HEK293T (cell line): ENCODE results near the gene CCDC159.
A peak's percentile ranks its signal among the peaks of the same experiment; 100 is the strongest.

Experiments used
- CTCF ChIA-PET: fragments of 350-600 bp; formaldehyde crosslinking; extraction: SDS; loops from one replicate; lab custom pipeline; 2021; ENCODE audit warnings: antibody characterized with exemption, inconsistent platforms; lab: Yijun Ruan, JAX
- POLR2A ChIA-PET: fragments of 350-600 bp; formaldehyde crosslinking; extraction: SDS; loops from one replicate; lab custom pipeline; 2020; ENCODE audit warnings: antibody characterized with exemption, inconsistent platforms; lab: Yijun Ruan, JAX
- DNase-seq: peaks from one replicate; pipeline ENCODE4 v3.0.0; 2012; ENCODE audit warnings: mixed read lengths; ENCODE audit errors: extremely low spot score
- ARNT ChIP-seq: fragments of 450-650 bp; IDR thresholded peaks from 2 replicates; pipeline ENCODE4 v1.6.1; 2017; ENCODE audit warnings: mild to moderate bottlenecking
- BHLHE40 ChIP-seq: fragments of 450-650 bp; IDR thresholded peaks from 2 replicates; pipeline ENCODE4 v1.6.1; 2016; ENCODE audit warnings: mild to moderate bottlenecking, moderate library complexity, borderline replicate concordance
- CTBP1 ChIP-seq: fragments of 450-650 bp; IDR thresholded peaks from 2 replicates; pipeline ENCODE4 v1.6.1; 2016; ENCODE audit warnings: borderline replicate concordance
- ELF4 ChIP-seq: fragments of 450-650 bp; IDR thresholded peaks from 2 replicates; pipeline ENCODE4 v1.6.1; 2017; ENCODE audit warnings: antibody characterized with exemption
- FOXA1 ChIP-seq: fragments of 450-650 bp; IDR thresholded peaks from 2 replicates; pipeline ENCODE4 v1.6.1; 2016; ENCODE audit warnings: mild to moderate bottlenecking
- FOXK2 ChIP-seq: fragments of 450-650 bp; IDR thresholded peaks from 2 replicates; pipeline ENCODE4 v1.6.1; 2016; ENCODE audit warnings: mild to moderate bottlenecking
- FOXM1 ChIP-seq: fragments of 450-650 bp; IDR thresholded peaks from 2 replicates; pipeline ENCODE4 v1.6.1; 2017; ENCODE audit warnings: mild to moderate bottlenecking, borderline replicate concordance
- HDGF ChIP-seq: fragments of 450-650 bp; IDR thresholded peaks from 2 replicates; pipeline ENCODE4 v1.6.1; 2017; ENCODE audit warnings: antibody characterized with exemption, borderline replicate concordance
- L3MBTL2 ChIP-seq: fragments of 450-650 bp; conservative IDR thresholded peaks from 2 replicates; pipeline ENCODE4 v1.6.1; 2016; ENCODE audit warnings: mild to moderate bottlenecking
- LEF1 ChIP-seq: fragments of 450-650 bp; IDR thresholded peaks from 2 replicates; pipeline ENCODE4 v1.6.1; 2017; ENCODE audit warnings: mild to moderate bottlenecking, borderline replicate concordance
- NFRKB ChIP-seq: fragments of 450-650 bp; IDR thresholded peaks from 2 replicates; pipeline ENCODE4 v1.6.1; 2016; ENCODE audit warnings: mild to moderate bottlenecking, moderate library complexity
- PKNOX1 ChIP-seq: fragments of 450-650 bp; IDR thresholded peaks from 2 replicates; pipeline ENCODE4 v1.6.1; 2016
- SP1 ChIP-seq: fragments of 450-650 bp; IDR thresholded peaks from 2 replicates; pipeline ENCODE4 v1.6.1; 2017
- SUZ12 ChIP-seq: fragments of 450-650 bp; IDR thresholded peaks from 2 replicates; pipeline ENCODE4 v1.6.1; 2016; ENCODE audit warnings: mild to moderate bottlenecking
- TARDBP ChIP-seq: fragments of 450-650 bp; IDR thresholded peaks from 2 replicates; pipeline ENCODE4 v1.6.1; 2016
- ZNF384 ChIP-seq: fragments of 450-650 bp; IDR thresholded peaks from 2 replicates; pipeline ENCODE4 v1.6.1; 2016

The CCDC159 gene

GRCh38 chr19:11359421-11359820, 13.1 kb downstream of the CCDC159 start:
- no peak for TF ChIP-seq BHLHE40
- no peak for TF ChIP-seq SP1
- ChIA-PET POLR2A (interaction anchor here (1.0 kb wide), 1 partner anchor 13 kb away, joined by 3 read pairs; the partner anchor contains the start of genes CCDC159 and TMEM205), CTCF (no interaction called here)
- DNase-seq, result no peak

- POLR2A ChIA-PET, result interaction anchor here (0.9 to 1.8 kb wide), 5 partner anchors 9 to 65 kb away, joined by 3 to 14 read pairs (median 4); partner anchors contain the start of genes CCDC159, SWSAP1, TMEM205 and TSPAN16
These were observed 14.9 kb downstream of the CCDC159 start for GRCh38 chr19:11361037-11361770.

GRCh38 chr19:11361771-11362731, 15.7 kb downstream of the CCDC159 start:
- POLR2A ChIA-PET, result interaction anchor here (0.9 to 1.8 kb wide), 4 partner anchors 12 to 65 kb away, joined by 3 to 14 read pairs (median 4); partner anchors contain the start of genes CCDC159, SWSAP1, TMEM205 and TSPAN16
- CTCF ChIA-PET, result interaction anchor here (1.1 kb wide), 1 partner anchor 19 kb away, joined by 5 read pairs; no protein-coding TSS in a partner anchor
- DNase-seq, result no peak
- no peak for TF ChIP-seq ZNF384
- TF ChIP-seq NFRKB, result no peak
- TF ChIP-seq HDGF, result no peak
- TF ChIP-seq FOXA1, result no peak
- no peak for TF ChIP-seq SUZ12
- TF ChIP-seq TARDBP, result no peak
- TF ChIP-seq CTBP1, result no peak
- TF ChIP-seq L3MBTL2, result no peak
- TF ChIP-seq FOXK2, result no peak
- TF ChIP-seq BHLHE40, result no peak
- TF ChIP-seq LEF1, result no peak
- no peak for TF ChIP-seq ARNT
- no peak for TF ChIP-seq ELF4
- TF ChIP-seq FOXM1, result no peak
- no peak for TF ChIP-seq PKNOX1
- no peak for TF ChIP-seq SP1

More at GRCh38 chr19:11361037-11361770, 14.9 kb downstream of the CCDC159 start:
- no peak for TF ChIP-seq TARDBP
- no peak for TF ChIP-seq FOXA1
- TF ChIP-seq ARNT, result no peak
- no peak for TF ChIP-seq BHLHE40
- TF ChIP-seq L3MBTL2, result no peak
- TF ChIP-seq FOXM1, result no peak
- no peak for TF ChIP-seq SP1
- TF ChIP-seq NFRKB, result no peak
- TF ChIP-seq FOXK2, result no peak
- no peak for TF ChIP-seq ZNF384
- no peak for TF ChIP-seq ELF4
- TF ChIP-seq CTBP1, result no peak
- TF ChIP-seq PKNOX1, result no peak
- TF ChIP-seq HDGF, result no peak
- TF ChIP-seq SUZ12, result no peak
- TF ChIP-seq LEF1, result no peak
- DNase-seq, result peak; percentile 64
- CTCF ChIA-PET, result interaction anchor here (1.1 to 1.3 kb wide), 2 partner anchors 20 to 67 kb away, joined by 4 to 5 read pairs; no protein-coding TSS in a partner anchor

GRCh38 chr19:11363881-11364280, 17.6 kb downstream of the CCDC159 start:
- ChIA-PET CTCF (no interaction called here), POLR2A (interaction anchor here (1.0 kb wide), 1 partner anchor 11 kb away, joined by 4 read pairs; the partner anchor contains the start of gene SWSAP1)
- no peak for TF ChIP-seq NFRKB
- no peak for TF ChIP-seq FOXK2
- TF ChIP-seq PKNOX1, result no peak
- no peak for TF ChIP-seq LEF1
- no peak for TF ChIP-seq CTBP1
- TF ChIP-seq BHLHE40, result no peak
- TF ChIP-seq HDGF, result no peak
- no peak for TF ChIP-seq L3MBTL2
- TF ChIP-seq ARNT, result no peak
- no peak for TF ChIP-seq TARDBP
- TF ChIP-seq FOXA1, result no peak
- TF ChIP-seq ELF4, result no peak
- TF ChIP-seq FOXM1, result no peak
- no peak for TF ChIP-seq ZNF384
- TF ChIP-seq SP1, result no peak
- TF ChIP-seq SUZ12, result no peak
- DNase-seq, result no peak

GRCh38 chr19:11364296-11364904, 18.1 kb downstream of the CCDC159 start:
- ChIA-PET POLR2A (no interaction called here), CTCF (no interaction called here)
- TF ChIP-seq ARNT (no peak), NFRKB (no peak), TARDBP (no peak), HDGF (no peak), BHLHE40 (no peak), FOXK2 (no peak), L3MBTL2 (no peak), SUZ12 (no peak), ZNF384 (no peak), FOXA1 (no peak), SP1 (no peak), CTBP1 (no peak), LEF1 (no peak), ELF4 (no peak), PKNOX1 (no peak), FOXM1 (no peak)
- DNase-seq, result no peak
